K562 (cell line): ENCODE data around the gene PLXNB1. TPM values are rescaled to one million over a fixed set of nuclear protein-coding genes. Genes with fewer than 3 reads are reported as not detected.

ENCODE experiments used
- CEBPG ChIP-seq, 3 experiments: fragments of 200-800 bp in 1 of 3; sonication (Bioruptor generic) in 1 of 3; sonication (generic) in 1 of 3; formaldehyde crosslinking in 1 of 3; IDR thresholded peaks in 2 of 3; conservative IDR thresholded peaks in 1 of 3; 2 replicates each; pipeline versions ENCODE4 v1.6.1 to v1.8.0; 2016 to 2022; ENCODE audit warnings: missing compliant biosample characterization in 2 of 3, missing genetic modification characterization in 2 of 3, mild to moderate bottlenecking in 1 of 3, missing genetic modification reagents in 1 of 3
- GABPB2 ChIP-seq: fragments of 250-450 bp; sonication (Bioruptor Pico); conservative IDR thresholded peaks from 2 replicates; pipeline ENCODE4 v1.5.1; 2021; ENCODE audit warnings: mild to moderate bottlenecking
- HMGN3 ChIP-seq: IDR thresholded peaks from 2 replicates; pipeline ENCODE4 v1.6.1; 2011; ENCODE audit warnings: borderline replicate concordance, low read depth, mild to moderate bottlenecking, mixed read lengths, low read length; ENCODE audit not compliant: insufficient read length; ENCODE audit errors: extremely low read depth
- REST ChIP-seq, 2 experiments: fragments of 450-650 bp; formaldehyde crosslinking in 1 of 2; IDR thresholded peaks; 2 replicates each; pipeline versions ENCODE4 v1.4.0 to v1.6.1; 2014 to 2020; ENCODE audit warnings: mild to moderate bottlenecking in 2 of 2, borderline replicate concordance in 1 of 2, low read depth in 1 of 2
- SPI1 ChIP-seq: IDR thresholded peaks from 2 replicates; pipeline ENCODE4 v1.6.1; 2011; ENCODE audit warnings: low read depth, low read length, control low read depth, borderline replicate concordance
- TAF1 ChIP-seq: IDR thresholded peaks from 2 replicates; pipeline ENCODE4 v1.6.1; 2011; ENCODE audit warnings: mild to moderate bottlenecking, low read length, moderate library complexity; ENCODE audit not compliant: insufficient read depth, control insufficient read depth, severe bottlenecking; ENCODE audit errors: extremely low read depth
- THRA ChIP-seq: fragments of 450-650 bp; IDR thresholded peaks from 2 replicates; pipeline ENCODE4 v1.6.1; 2017; ENCODE audit warnings: mild to moderate bottlenecking, moderate library complexity
- ZNF224 ChIP-seq: sonication (generic); formaldehyde crosslinking; IDR thresholded peaks from 2 replicates; pipeline ENCODE4 v1.8.0; 2022; ENCODE audit warnings: mild to moderate bottlenecking, missing genetic modification reagents
- polyA plus RNA-seq, 8 experiments: library from polyadenylated mRNA; depleted of rRNA in 4 of 8; stranded (reverse) in 5 of 8; unstranded in 3 of 8; fragments of >200 nt; fragmentation: Nextera tagmentation in 2 of 8; fragmentation: Illumina TruSeq in 1 of 8; extraction: Ambion mirVana in 2 of 8; extraction: Trizol in 1 of 8; gene quantifications; 2 replicates each; pipeline versions ENCODE4 v1.2.1 to v1.2.3, GENCODE V29; 2011 to 2014; ENCODE audit warnings: inconsistent platforms in 1 of 8, missing spikeins in 1 of 8
- total RNA-seq, 7 experiments: library from RNA; depleted of rRNA in 6 of 7; stranded (reverse); fragments of >200 nt in 6 of 7; fragmentation: Illumina TruSeq in 2 of 7; extraction: Trizol in 2 of 7; gene quantifications; 2 replicates each; pipeline versions ENCODE4 v1.2.1 to v1.2.3, GENCODE V29; 2011 to 2021; ENCODE audit warnings: low replicate concordance in 1 of 7
- TF ChIP-seq, protein P1 (sequence below), 2 experiments: fragments of 150-350 bp in 1 of 2; IDR thresholded peaks; 2 replicates each; pipeline ENCODE4 v1.6.1; 2012 to 2016; ENCODE audit warnings: low read depth in 2 of 2, low read length in 2 of 2, mild to moderate bottlenecking in 1 of 2, moderate library complexity in 1 of 2
- TF ChIP-seq, protein P2 (sequence below): sonication (generic); formaldehyde crosslinking; IDR thresholded peaks from 2 replicates; pipeline ENCODE4 v1.8.0; 2023; ENCODE audit warnings: mild to moderate bottlenecking, missing genetic modification reagents

Gene PLXNB1
- total and polyA plus RNA-seq, 9 of the 15 experiments (the other 6 are each of a cell fraction or from before 2014, with no cell fraction given) = 0.17 to 17.4 (median 6.0) TPM

DNA sequence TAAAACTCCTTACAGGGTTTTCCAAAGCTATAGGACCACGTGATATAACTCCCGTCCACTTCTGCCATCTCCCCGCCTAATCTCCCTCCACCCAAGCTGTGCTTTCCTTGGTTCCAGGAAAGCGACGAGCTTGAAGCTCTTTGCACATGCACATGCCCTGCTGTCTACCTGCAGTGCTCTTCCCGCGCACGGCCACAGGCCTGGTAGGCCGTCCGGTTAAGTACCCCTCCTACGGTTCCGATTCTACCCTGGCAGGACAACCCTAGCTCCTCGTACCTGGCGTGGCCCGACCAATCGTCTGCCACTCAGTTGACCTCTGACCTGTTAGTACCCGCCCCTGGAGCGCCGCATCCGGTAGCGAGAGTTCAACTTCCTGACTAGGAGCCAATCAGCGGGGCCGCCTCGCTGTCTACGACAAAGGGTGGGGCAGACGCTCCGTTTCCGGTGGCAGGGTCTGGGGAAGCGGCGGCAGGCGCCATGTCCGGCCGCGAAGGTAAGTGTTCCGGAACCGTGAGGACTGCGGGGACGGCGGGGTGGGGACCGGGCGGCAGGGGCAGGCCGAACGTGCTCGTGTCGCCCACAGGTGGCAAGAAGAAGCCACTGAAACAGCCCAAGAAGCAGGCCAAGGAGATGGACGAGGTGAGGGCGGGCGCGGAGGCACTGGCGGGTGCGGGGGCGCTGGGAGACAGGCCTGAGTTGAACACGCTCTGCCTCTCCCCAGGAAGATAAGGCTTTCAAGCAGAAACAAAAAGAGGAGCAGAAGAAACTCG, 10.1 kb upstream of the PLXNB1 start, which contains the start of the genes CCDC51 and TMA7 (continued):
- no peak for TF ChIP-seq REST (IDR thresholded peaks at IDR 0.05; ENCODE audit: borderline replicate concordance)
- TF ChIP-seq REST (CRISPR knock-in tag; IDR thresholded peaks at IDR 0.05; ENCODE audit: low read depth) = no peak
- TF ChIP-seq SPI1 = no peak
- TF ChIP-seq, protein P1, sequence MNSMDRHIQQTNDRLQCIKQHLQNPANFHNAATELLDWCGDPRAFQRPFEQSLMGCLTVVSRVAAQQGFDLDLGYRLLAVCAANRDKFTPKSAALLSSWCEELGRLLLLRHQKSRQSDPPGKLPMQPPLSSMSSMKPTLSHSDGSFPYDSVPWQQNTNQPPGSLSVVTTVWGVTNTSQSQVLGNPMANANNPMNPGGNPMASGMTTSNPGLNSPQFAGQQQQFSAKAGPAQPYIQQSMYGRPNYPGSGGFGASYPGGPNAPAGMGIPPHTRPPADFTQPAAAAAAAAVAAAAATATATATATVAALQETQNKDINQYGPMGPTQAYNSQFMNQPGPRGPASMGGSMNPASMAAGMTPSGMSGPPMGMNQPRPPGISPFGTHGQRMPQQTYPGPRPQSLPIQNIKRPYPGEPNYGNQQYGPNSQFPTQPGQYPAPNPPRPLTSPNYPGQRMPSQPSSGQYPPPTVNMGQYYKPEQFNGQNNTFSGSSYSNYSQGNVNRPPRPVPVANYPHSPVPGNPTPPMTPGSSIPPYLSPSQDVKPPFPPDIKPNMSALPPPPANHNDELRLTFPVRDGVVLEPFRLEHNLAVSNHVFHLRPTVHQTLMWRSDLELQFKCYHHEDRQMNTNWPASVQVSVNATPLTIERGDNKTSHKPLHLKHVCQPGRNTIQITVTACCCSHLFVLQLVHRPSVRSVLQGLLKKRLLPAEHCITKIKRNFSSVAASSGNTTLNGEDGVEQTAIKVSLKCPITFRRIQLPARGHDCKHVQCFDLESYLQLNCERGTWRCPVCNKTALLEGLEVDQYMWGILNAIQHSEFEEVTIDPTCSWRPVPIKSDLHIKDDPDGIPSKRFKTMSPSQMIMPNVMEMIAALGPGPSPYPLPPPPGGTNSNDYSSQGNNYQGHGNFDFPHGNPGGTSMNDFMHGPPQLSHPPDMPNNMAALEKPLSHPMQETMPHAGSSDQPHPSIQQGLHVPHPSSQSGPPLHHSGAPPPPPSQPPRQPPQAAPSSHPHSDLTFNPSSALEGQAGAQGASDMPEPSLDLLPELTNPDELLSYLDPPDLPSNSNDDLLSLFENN (IDR thresholded peaks at IDR 0.05; ENCODE audit: low read depth in 2 of 2, low read length in 2 of 2) = no peak
- no peak for TF ChIP-seq CEBPG (CRISPR knock-in tag; IDR thresholded peaks at IDR 0.05)
- no peak for TF ChIP-seq CEBPG (tag; conservative IDR thresholded peaks at IDR 0.05 in 1 of 2, IDR thresholded peaks at IDR 0.05 in 1 of 2)
- TF ChIP-seq ZNF224 = no peak
- peak; percentile 53 for TF ChIP-seq TAF1
- TF ChIP-seq, protein P2, sequence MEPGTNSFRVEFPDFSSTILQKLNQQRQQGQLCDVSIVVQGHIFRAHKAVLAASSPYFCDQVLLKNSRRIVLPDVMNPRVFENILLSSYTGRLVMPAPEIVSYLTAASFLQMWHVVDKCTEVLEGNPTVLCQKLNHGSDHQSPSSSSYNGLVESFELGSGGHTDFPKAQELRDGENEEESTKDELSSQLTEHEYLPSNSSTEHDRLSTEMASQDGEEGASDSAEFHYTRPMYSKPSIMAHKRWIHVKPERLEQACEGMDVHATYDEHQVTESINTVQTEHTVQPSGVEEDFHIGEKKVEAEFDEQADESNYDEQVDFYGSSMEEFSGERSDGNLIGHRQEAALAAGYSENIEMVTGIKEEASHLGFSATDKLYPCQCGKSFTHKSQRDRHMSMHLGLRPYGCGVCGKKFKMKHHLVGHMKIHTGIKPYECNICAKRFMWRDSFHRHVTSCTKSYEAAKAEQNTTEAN (CRISPR knock-in tag) = no peak
- no peak for TF ChIP-seq HMGN3
- no peak for TF ChIP-seq THRA
- no peak for TF ChIP-seq GABPB2
